Breast epithelium (tissue), 3 donors: Measurements from ENCODE around the gene CNTNAP5.

ENCODE experiments used
- POLR2A ChIP-seq: fragments of 450-650 bp; IDR thresholded peaks from one replicate; pipeline ENCODE4 v1.6.1; 2016; ENCODE audit warnings: antibody characterized with exemption, mild to moderate bottlenecking, moderate library complexity
- POLR2AphosphoS5 ChIP-seq, 3 donors: sonication (generic); formaldehyde crosslinking; IDR thresholded peaks; one replicate each; pipeline ENCODE4 v1.6.1; 2017; ENCODE audit warnings: antibody characterized with exemption in 3 of 3
- TF ChIP-seq, protein P1 (sequence below), 3 donors: fragments of 450-650 bp; IDR thresholded peaks; one replicate each; pipeline ENCODE4 v1.5.1; 2016 to 2017; ENCODE audit warnings: antibody characterized with exemption in 3 of 3, mild to moderate bottlenecking in 3 of 3, moderate library complexity in 3 of 3

- TF ChIP-seq, protein P1, sequence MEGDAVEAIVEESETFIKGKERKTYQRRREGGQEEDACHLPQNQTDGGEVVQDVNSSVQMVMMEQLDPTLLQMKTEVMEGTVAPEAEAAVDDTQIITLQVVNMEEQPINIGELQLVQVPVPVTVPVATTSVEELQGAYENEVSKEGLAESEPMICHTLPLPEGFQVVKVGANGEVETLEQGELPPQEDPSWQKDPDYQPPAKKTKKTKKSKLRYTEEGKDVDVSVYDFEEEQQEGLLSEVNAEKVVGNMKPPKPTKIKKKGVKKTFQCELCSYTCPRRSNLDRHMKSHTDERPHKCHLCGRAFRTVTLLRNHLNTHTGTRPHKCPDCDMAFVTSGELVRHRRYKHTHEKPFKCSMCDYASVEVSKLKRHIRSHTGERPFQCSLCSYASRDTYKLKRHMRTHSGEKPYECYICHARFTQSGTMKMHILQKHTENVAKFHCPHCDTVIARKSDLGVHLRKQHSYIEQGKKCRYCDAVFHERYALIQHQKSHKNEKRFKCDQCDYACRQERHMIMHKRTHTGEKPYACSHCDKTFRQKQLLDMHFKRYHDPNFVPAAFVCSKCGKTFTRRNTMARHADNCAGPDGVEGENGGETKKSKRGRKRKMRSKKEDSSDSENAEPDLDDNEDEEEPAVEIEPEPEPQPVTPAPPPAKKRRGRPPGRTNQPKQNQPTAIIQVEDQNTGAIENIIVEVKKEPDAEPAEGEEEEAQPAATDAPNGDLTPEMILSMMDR (IDR thresholded peaks at IDR 0.05): no peak
- TF ChIP-seq POLR2AphosphoS5 (IDR thresholded peaks at IDR 0.05) (no peak), POLR2A (no peak)
These were observed 667.1 kb downstream of the CNTNAP5 start for GRCh38 chr2:124692216-124692615.
